Gastroesophageal sphincter (tissue), 4 donors: ENCODE data around the gene SMPX. TPM values are rescaled to one million over a fixed set of nuclear protein-coding genes. Genes with fewer than 3 reads are reported as not detected.

ENCODE experiments used
- ATAC-seq: fragments of 150-250 bp; one replicate; pipeline ENCODE4 v1.9.1; 2016; ENCODE audit warnings: mild to moderate bottlenecking, moderate library complexity
- H3K27ac ChIP-seq, 4 donors: fragments of 200-600 bp; sonication (generic) in 3 of 4; 1 replicate in 3 of 4; 2 replicates in 1 of 4; pipeline ENCODE4 v1.5.1; 2016 to 2019
- H3K27me3 ChIP-seq: fragments of 200-600 bp; sonication (generic); one replicate; pipeline ENCODE4 v1.5.1; 2019
- H3K36me3 ChIP-seq, 2 donors: fragments of 200-600 bp; sonication (generic); one replicate each; pipeline ENCODE4 v1.5.1; 2019; ENCODE audit warnings: control low read depth in 1 of 2
- H3K4me1 ChIP-seq, 3 donors: fragments of 200-600 bp; sonication (generic); 1 replicate in 2 of 3; 2 replicates in 1 of 3; pipeline ENCODE4 v1.5.1; 2016 to 2019; ENCODE audit warnings: control low read depth in 2 of 3
- H3K4me3 ChIP-seq, 2 donors: fragments of 200-600 bp; sonication (generic); one replicate each; pipeline ENCODE4 v1.5.1; 2019; ENCODE audit warnings: mild to moderate bottlenecking in 1 of 2, moderate library complexity in 1 of 2
- H3K9me3 ChIP-seq, 3 donors: fragments of 200-600 bp; sonication (generic); one replicate each; pipeline ENCODE4 v1.5.1; 2017 to 2019; ENCODE audit warnings: control low read depth in 2 of 3
- CTCF ChIP-seq, 4 experiments: fragments of 200-600 bp in 2 of 4; fragments of 450-650 bp in 2 of 4; sonication (generic) in 1 of 4; IDR thresholded peaks; one replicate each; pipeline ENCODE4 v1.5.1; 2017 to 2019; ENCODE audit warnings: antibody characterized with exemption in 4 of 4, mild to moderate bottlenecking in 2 of 4, moderate library complexity in 2 of 4
- EP300 ChIP-seq: sonication (generic); formaldehyde crosslinking; IDR thresholded peaks from one replicate; pipeline ENCODE4 v1.6.1; 2017; ENCODE audit warnings: antibody characterized with exemption, mild to moderate bottlenecking
- POLR2A ChIP-seq, 2 donors: fragments of 450-650 bp; IDR thresholded peaks; one replicate each; pipeline ENCODE4 v1.6.1; 2017; ENCODE audit warnings: antibody characterized with exemption in 2 of 2, mild to moderate bottlenecking in 2 of 2, moderate library complexity in 1 of 2
- POLR2AphosphoS5 ChIP-seq: sonication (generic); formaldehyde crosslinking; IDR thresholded peaks from one replicate; pipeline ENCODE4 v1.6.1; 2017; ENCODE audit warnings: antibody characterized with exemption
- WGBS, 2 donors: methylation state at CpG; one replicate each; pipeline ENCODE4 v1.1.5; 2018; ENCODE audit warnings: low coverage in 1 of 2; 5-methylcytosine and 5-hydroxymethylcytosine counted together
- total RNA-seq, 4 donors: library from RNA; depleted of rRNA; stranded (reverse); fragments of >200 nt; gene quantifications; one replicate each; pipeline ENCODE4 v1.1.0, GENCODE V29; 2016

Gene SMPX
- total RNA-seq, 4 donors from 2014 or later: 14.8 to 32.5 (median 29.0) TPM

GRCh38 chrX:21799767-21800166 is 41.9 kb upstream of the SMPX start:
- 57 to 68% methylated on average over 3 to 4 of the region's 6 CpGs for WGBS, 2 donors
- Histone ChIP-seq H3K27me3 (no peaks in the 10 kb centered on the region), H3K4me3 (no peak overlapping the region), H3K9me3 (no peaks in the 10 kb centered on the region), H3K27ac (no peak overlapping the region), H3K4me1 (peaks cover 0 to 17% (median 0%) of the 10 kb centered on the region in 3 donors), H3K36me3 (no peaks in the 10 kb centered on the region)
- ATAC-seq: no peak
- TF ChIP-seq EP300 (no peak), POLR2A (IDR thresholded peaks at IDR 0.05) (no peak)

- Histone ChIP-seq H3K27ac (no peak overlapping the region), H3K27me3 (no peaks in the 10 kb centered on the region)
- ATAC-seq: no peak
These were observed 40.8 kb upstream of the SMPX start for GRCh38 chrX:21798677-21799219.

DNA sequence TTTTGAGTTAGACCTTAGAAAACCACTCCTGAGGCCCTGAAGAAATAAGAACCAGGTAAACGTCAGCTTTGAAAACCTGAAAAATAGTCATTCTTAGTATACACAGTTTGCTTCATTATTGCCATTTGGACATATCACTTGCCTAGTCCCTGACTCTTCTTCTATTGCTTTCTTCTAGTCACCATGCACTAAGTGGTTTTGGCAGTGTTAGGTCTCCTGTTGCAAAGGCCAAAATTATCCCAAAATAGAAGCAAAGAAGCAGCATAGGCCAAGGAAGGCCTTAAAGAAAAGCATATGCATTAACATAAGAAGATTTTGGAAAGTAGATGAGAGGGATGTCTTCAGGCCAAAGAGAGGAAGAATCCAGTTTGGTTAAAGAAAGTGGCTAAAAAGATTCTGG is 24.1 kb upstream of the SMPX start:
- TF ChIP-seq POLR2A (IDR thresholded peaks at IDR 0.05) (no peak), CTCF (IDR thresholded peaks at IDR 0.05) (no peak), EP300 (no peak), POLR2AphosphoS5 (no peak)
- no peaks in the 10 kb centered on the region for H3K4me1 ChIP-seq

More at GRCh38 chrX:21798677-21799219, 40.8 kb upstream of the SMPX start:
- WGBS, 2 donors: 54 to 74% methylated on average over 4 of the region's 6 CpGs
- Histone ChIP-seq H3K4me3 (no peak overlapping the region), H3K36me3 (no peaks in the 10 kb centered on the region), H3K4me1 (peaks cover 0 to 17% (median 0%) of the 10 kb centered on the region in 3 donors), H3K9me3 (no peaks in the 10 kb centered on the region)
- TF ChIP-seq POLR2AphosphoS5 (peak; percentile 28), CTCF (IDR thresholded peaks at IDR 0.05) (no peak)

DNA sequence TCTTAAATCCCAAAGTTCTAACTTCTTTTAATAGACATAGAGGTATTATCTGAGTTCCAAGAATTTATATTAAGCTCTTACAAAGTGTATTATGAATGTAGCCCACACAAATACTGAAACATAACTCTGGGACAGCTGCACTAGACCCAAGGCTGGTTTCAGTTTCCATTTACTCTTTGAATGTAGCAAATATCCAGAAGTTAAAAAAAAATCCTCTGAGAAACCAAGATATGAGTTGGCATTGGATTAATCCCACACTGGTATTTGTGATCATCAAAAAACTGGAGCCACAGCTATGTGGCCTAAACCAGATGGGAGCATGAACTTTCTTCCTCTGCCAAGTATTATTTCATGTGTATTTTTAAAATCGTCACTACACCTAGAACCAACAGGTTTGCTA is 23.6 kb upstream of the SMPX start:
- H3K27ac ChIP-seq: no peak overlapping the region
- H3K9me3 ChIP-seq: no peaks in the 10 kb centered on the region
- H3K36me3 ChIP-seq: no peaks in the 10 kb centered on the region
- WGBS, 2 donors: 60 to 67% methylated on average over 1 of the region's 1 CpG
- no peak for TF ChIP-seq POLR2AphosphoS5
- no peak for TF ChIP-seq POLR2A (IDR thresholded peaks at IDR 0.05)
- no peak for TF ChIP-seq EP300
- no peak for TF ChIP-seq CTCF (IDR thresholded peaks at IDR 0.05)
- no peak overlapping the region for H3K4me3 ChIP-seq
- no peak for ATAC-seq
- H3K27me3 ChIP-seq: no peaks in the 10 kb centered on the region
- no peaks in the 10 kb centered on the region for H3K4me1 ChIP-seq

More for the DNA sequence above, 24.1 kb upstream of the SMPX start:
- Histone ChIP-seq H3K9me3 (no peaks in the 10 kb centered on the region), H3K36me3 (no peaks in the 10 kb centered on the region), H3K27ac (no peak overlapping the region), H3K27me3 (no peaks in the 10 kb centered on the region), H3K4me3 (no peak overlapping the region)
- no peak for ATAC-seq
- WGBS, 2 donors: 50 to 71% methylated on average over 1 of the region's 1 CpG

DNA sequence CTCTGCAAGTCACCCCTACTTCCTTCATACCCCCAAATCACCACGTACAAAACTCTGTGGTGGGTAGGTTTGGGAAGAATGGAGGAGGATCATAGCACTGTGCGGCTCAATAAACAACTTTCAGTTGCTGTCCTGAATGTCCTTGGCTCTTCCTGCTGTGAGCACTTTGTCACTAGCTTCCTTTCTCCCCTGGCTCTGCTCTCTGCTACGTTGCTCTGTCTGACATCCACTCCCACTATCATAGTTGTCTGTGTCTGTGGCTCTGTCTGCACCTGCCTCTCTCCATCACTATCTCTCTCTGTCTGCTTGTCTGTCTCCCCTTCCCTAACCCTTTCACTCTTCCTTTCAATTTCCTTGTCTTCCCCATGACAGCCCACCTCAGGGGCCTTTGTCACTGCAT is 21.2 kb upstream of the SMPX start:
- TF ChIP-seq POLR2A (IDR thresholded peaks at IDR 0.05) (no peak), CTCF (IDR thresholded peaks at IDR 0.05) (no peak), POLR2AphosphoS5 (no peak)
- 42 to 43% methylated on average over 1 to 3 of the region's 3 CpGs for WGBS, 2 donors
- Histone ChIP-seq H3K4me3 (no peak overlapping the region), H3K36me3 (no peaks in the 10 kb centered on the region), H3K27me3 (no peaks in the 10 kb centered on the region), H3K4me1 (no peaks in the 10 kb centered on the region), H3K9me3 (no peaks in the 10 kb centered on the region), H3K27ac (no peak overlapping the region)
- ATAC-seq: no peak
